NCI-H1417 treated with DMSO at 0.1 percent for 48 hours (cell line): Measurements from ENCODE around the gene BTBD9.

Experiments used
- DNase-seq: peaks from one replicate; lab custom pipeline; 2025; lab: John Stamatoyannopoulos, UW

The BTBD9 gene

DNA sequence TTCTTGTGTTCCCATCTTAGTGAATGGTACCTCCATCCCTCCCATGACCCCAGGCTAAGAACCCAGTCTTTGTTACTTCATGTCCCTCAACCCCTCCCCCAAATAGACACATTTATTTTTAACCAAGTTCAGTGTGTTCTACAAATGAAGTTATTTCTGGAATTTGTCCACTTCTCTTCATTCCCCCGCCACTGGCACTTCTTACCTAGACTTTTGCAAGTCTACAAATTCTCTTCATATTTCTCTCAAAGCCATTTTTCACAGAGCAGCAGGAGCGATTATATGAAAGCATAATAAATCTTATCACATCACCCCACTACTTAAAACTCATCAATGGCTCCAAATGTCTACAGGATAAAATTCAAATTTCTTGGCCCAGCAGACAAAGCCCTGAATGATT is 131.4 kb downstream of the BTBD9 start:
- no peak for DNase-seq

DNA sequence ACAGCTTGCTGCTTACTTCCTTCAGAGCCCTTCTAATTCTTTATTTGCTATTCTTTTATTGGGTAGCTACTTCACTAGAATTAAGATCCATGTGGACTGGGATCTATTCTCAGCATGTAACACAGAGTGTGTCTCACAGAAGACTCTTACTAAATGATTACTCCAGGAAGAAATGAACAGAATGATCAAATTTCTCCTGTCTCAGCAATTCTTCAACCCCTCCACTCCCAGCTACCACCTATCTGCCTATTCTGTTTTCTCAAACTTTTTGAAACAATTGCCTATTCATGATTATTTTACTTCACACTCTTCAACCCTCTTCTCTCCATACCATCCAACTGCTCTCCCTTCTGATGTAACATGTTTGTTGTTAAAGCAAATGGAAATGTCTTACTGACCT is 132.6 kb downstream of the BTBD9 start:
- no peak for DNase-seq

DNA sequence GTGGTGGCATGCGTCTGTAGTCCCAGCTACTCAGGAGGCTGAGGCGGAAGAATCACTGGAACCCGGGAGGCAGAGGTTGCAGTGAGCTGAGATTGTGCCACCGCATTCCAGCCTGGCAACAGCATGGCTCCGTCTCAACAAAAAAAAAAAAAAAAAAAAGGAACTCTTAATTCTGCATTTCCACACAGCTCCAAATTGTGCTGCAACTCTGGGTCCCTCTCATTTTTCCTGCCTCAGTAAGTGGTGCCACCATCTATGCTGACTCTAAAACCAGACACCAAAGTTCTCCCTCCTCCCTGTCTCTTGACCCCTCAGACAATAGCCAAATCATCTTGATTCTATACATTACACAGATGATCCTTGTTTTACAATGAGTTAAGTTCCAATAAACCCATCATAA is 133.9 kb downstream of the BTBD9 start:
- DNase-seq: no peak

DNA sequence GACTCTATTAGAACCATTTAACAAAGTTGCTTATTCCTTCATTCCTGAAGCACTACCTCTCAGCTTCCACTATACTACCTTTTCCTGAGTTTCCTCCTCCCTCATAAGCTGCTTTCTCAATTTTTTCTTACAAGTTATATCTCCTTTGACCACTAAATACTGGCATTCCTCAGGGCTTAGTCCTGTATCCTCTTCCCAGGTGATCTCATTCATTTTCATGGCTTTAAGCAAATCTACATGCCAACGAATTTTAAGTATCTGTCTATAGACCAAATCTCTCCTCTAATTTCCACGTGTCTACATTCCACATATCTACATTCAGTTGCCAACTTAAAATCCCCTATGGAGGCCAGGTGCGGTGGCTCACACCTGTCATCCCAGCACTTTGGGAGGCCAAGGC is 134.7 kb downstream of the BTBD9 start:
- no peak for DNase-seq

DNA sequence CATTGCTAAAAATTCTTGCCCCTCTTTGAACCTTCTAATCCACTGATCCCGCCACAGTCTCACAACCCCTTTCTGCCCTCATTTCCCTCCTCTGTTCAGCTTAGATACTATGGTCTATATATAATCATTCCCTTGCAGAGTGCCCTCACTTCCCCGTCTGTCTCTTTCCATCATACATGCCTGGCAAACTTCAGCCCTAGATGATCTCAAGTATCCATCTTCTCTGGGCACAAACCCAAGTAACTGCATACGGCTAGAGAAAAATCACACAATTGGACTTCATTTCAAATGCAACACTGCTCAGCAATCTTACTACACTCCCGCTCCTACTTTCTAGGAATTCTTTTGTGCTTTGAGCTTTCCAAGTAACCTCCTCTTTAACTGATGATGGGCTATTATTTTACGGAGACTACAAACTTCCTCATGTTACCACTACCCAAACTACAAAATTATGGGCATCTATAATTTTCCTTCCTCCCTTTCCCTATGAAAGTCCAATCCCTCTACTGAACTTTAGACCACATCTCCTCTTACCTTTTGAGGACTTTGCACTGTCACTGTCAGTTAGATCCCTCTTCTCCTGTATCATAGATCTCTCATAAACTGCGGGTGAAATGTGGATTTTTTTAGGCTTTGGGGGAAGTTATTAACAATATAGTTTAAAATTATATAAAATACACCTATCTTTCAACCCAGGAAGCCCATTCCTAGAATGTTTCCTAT is 135.6 kb downstream of the BTBD9 start:
- no peak for DNase-seq

DNA sequence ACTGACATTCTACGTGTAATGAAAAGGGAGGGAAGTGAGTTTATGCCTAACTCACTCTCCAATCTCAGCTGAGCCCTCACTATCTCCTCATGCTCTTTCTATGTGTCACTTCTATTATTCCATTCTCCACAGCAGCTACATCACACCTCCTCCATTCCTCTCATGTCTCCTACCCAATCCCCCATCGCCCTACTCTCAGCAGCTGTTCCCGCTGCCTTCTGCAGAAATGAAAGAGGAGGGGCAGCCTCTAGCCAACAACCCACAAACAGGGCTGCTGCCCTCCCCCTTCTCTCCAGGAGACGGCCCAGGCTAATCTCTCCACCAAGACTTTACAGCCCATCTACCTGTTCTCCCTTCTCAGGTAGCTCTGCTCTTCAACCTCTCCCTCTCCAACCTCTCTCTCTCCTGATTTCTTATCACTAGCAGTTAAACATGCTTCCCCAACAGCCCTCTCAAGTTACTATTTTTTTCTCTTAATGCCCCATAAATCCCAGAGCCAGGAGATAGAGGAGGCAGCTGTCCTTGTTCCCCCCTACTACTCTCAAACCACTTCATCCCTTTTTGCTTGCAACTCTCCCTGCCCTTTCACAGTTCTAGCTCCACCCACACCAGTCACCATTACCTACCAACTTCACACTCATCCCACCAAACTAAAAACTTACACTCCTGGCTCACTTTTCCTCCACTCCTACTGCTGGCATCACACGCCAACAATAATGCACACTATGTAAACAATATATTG is 136.5 kb downstream of the BTBD9 start:
- no peak for DNase-seq

DNA sequence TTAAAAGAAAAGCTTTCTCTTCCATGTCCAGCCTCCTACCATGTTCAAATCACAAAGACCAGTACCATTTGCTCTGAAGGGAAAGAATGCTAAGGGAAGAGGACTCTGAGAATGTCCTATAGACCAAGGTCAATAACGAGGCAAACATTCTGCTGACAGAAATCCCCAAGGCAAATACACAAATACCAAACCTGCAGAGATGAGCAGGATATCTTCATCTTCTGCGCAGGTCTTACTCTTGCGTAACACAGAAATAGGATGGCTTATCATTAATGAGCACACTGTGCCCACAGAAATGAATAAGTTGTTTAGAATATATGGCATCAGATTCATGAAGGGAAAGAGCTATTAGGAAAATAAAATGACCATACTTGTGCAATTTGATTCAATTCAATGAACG is 137.3 kb downstream of the BTBD9 start:
- no peak for DNase-seq

DNA sequence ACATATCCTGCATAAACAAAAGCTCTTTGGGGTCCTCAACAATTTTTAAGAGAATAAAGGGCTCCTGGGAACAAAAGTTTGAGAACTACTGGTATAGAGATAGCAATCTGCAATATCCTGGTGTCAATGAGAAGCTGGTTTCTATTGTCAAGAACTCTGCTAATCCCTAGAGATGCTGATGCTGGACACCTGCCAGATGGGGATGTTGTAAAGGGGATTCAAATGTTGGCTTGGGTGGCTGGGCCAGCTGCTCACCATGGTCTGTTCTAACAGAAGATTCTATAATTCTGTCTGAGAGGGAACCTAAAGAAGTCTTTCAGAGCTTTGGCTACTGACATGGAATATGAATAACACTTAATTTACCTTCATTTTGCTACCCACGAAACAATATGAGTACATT is 137.8 kb downstream of the BTBD9 start:
- no peak for DNase-seq

DNA sequence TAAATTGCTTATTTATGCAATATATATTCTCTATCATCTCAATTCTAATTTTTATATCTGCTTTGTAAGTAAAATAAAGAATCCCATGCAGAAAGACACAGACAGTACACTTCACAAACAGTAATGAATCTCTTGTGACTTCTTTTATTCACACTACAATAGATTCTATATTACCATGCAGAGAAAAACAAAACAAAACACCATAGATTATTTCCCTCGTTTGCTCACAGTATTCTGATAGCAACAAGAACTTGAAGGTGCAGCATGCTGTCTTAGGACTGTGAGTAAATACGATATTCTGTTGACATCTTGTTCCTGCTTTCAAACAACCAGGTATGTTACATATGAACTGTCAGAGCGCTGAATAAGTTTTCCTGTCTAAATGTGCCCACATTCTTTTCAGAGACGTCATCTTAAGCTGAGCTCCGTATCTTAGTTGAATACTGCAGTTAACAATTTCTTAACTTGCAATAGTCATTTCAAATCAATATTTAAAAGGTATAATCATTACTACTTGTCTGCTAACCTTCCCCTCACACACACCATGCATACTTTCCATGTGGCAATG is 140.1 kb downstream of the BTBD9 start:
- no peak for DNase-seq

DNA sequence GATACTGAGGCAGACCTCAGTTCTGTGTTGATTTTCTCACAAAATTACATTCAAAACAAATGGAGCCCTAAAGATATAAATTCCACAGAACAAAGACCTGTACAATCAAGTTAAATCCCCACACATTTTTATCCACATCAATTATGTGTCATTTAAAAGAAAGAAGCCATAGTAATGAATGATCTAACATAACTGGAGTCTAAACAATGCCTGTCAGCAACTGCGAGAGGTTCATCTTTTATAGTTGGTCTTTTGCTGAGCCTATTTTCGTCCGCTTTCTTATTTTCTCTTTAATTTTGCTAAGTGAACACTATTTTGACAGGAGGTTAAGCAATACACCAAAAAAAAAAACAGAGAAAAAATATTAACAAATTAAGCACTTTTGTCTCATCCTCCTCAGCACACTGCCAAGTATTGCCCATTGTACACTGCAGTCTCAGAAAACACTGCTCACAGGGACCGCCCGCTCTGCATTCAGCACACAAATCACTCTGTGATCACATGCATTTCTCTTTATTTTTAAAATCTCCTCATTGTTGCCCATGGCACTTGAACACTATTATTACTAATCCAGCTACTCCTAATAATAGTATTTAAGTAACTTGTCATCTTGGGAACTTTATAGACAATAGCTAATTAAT is 140.8 kb downstream of the BTBD9 start:
- DNase-seq: no peak

DNA sequence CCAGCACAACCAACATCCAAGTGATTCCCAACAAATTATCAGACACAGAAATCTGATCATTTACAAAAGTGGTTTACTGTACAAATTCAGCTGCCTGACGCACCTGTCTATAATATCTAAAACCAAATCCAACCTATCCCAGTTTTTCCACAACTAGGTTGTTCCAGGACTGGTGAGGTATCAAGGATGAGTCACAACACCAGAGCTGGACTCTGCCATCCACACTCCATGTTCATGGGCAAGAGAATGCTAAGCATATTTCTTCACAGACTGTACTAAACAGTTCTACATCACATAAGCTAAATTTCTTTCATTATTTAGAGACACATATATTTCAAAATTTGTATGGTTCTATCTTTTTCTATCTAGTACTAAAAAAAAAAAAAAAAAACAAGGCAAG is 141.6 kb downstream of the BTBD9 start:
- no peak for DNase-seq

DNA sequence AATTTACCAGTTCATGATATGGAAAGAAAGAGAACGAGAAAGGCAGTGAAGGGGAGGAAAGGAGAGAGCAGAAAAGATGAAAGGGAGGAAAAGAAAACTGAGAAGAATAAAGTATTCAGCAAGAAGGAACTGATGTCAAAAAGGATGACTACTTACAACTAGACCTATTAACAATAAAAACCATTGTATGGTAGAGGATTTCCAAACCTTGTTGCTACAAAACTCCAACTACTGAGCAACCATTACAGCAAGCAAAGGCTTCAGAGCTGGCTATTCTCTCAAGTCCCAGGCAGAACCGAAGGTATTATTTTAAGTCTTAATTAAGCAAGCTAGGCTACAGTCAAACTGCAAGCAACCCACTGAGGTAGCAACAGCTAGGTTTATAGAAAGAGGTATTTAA is 142.2 kb downstream of the BTBD9 start:
- no peak for DNase-seq

DNA sequence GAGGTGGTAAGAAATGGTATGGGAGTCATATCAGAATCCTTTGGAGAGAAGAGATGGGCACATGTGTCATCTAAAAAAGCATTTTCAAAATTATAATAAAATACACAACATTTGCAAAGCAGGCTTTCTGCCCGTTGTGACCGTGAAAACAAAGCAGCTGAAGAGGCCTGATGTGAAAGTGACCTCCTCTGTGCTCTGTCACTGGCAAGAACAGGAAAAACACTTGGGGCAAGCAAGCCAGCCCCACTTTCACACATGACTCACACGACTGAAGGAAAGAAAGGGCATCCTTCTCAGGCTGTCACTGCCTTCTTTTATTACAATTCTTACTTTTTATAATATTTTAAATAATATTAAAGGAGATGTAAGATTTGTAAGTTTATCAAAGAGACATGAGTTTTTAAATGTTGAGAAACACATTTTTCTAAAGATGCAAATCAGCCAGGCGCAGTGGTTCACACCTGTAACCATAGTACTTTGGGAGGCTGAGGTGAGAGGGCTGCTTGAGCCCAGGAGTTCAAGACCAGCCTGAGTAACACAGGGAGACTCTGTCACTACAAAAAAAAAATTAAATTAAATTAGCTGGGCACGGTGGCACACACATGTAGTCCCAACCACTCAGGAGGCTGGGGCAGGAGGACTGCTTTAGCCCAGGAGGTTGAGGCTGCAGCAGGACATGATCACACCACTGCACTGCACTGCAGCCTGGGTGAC is 143.7 kb downstream of the BTBD9 start:
- no peak for DNase-seq

DNA sequence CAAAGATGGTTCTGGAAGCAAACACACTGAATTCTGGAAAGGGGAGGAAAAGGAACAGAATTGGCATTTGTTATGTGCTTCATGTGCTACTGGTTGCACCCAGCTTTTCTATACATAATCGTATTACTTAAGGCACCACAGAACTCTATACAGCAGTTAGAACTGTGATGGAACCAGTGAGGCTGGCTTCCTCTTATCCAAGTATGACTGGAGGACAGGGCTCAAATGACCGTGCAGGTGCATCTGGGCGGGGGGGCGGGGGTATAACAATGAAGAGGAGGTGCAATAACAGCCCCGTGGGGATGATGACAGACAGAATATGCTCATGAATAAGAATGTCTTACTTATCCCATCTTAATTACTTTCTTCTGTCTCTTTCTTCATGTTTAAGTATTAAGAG is 144.2 kb downstream of the BTBD9 start:
- DNase-seq: no peak

DNA sequence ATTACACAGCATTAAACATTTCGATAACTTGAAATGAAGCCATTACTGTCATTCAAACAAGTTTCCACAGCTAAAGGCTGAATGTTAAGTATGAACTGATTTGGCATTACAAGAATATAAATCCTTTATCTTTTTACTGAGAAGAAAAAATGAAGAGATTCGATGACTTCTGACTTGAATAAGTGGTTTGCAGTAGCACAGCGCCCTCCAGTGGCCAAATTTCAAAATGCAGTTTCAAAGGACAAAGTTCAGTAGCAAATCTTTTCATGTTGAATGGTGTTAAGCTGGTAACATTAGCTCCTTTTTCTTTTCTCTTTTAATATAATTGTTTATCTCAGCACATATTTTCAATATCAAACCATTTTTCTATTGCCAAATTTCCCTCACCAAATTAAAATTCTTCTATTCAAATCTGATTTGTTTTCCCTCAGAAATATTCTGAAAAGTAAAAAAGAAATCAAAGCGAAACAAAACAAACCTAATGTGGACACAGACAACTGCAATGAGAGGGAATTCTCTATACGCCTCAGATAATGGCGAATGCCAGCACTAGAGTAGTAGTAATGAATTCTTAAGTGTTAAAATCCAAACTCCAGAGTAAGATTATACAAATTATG is 145.7 kb downstream of the BTBD9 start:
- no peak for DNase-seq

DNA sequence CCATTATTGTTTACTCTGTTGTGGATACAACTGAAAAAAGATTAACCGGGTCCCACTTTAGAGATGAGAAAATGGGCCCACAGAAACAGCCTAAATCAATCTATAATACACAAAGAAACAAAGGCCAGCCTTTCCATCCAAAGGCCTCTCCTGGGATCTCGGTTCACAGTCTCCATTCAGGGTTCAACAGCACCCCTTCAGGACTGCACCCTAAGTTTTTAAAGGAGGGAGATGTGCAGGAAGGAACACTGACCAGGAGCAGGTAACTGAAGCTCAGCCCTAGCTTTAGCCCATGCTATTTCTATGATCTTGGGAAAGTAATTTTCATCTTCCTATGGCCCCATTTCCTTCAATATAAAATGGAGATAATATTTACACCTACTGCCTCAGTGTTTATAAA is 147.7 kb downstream of the BTBD9 start:
- no peak for DNase-seq

DNA sequence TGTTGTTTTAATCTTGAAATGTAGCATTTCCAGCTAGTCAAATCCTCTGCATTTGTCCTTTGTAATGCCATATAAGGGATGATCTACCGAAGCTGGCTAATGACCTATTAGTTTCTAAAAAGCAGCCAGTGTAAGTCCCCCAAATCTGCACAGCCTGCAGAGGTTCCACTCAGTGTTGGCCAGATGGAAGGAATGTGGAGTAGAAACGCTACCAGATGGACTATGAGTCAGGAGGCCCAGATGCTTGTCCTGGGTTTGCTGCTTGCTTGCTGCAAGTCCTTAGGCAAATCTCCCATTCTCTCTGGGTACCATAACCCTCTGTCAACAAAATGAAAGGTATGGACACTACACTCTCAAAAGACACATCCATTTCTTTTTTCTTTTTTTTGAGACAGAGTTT is 149.8 kb downstream of the BTBD9 start:
- DNase-seq: no peak

DNA sequence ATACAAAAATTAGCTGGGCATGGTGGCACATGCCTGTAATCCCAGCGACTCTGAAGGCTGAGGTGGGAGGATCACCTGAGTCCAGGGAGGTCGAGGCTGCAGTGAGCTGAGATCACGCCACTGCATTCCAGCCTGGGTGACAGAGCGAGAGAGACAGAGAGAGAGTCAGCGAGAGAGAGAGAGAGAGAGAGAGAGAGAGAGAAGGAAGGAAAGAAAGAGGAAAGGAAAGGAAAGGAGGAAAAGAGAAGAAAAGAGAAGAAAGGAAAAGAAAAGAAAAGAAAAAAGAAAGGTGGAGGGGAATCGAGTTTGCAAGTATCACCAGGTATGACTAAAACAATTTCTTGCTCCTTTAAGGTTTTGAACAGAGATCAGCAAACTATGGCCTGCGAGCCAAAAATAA is 152.3 kb downstream of the BTBD9 start:
- no peak for DNase-seq

DNA sequence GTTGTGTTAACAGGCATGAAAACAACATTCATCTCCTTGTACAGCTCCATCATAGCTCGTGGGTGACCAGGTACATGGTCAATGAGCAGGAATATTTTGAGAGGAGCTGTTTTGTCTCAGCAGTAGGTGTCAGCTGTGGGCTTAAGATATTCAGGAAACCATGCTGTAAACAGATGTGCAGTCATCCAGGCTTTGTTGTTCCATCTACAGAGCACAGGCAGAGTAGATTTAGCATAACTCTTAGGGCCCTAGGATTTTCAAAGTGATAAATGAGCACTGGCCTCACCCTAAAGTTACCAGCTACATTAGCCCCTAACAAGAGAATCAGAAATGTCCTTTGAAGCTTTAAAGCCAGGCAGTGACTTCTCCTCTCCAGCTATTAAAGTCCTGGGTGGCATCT is 154.2 kb downstream of the BTBD9 start:
- DNase-seq: no peak

DNA sequence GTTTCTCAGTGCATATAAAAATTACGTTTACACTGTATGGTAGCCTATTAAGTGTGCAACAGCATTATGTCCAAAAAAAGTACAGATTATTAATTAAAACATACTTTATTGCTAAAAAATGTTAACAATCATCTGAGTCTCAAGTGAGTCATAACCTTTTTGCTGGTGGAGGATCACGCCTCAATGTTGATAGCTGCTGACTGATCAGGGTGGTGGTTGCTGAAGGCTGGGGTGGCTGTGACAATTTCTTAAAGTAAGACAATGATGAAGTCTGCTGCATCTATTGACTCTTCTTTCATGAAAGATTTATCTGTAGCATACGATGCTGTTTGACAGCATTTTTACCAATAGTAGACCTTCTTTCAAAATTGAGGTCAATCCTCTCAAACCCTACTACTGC is 155.1 kb downstream of the BTBD9 start:
- DNase-seq: no peak

DNA sequence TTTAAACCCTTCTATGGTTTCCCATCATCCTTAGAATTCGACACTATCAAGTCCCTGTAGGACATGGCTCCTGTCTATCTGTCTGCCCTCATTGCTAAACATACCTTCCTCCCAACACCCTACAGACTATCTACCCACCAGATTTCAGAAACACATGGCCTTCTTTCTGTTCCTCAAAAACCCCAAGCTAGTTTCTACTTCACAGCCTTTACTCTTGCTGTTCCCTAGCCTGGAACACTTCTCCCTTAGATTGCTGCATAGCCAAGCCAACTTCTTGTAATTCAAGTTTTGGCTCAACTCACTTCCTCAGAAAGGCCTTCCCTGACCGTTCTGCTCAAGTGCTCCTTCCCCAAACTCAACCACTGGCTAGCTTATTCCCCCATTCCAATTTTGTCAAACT is 156.2 kb downstream of the BTBD9 start:
- DNase-seq: no peak

DNA sequence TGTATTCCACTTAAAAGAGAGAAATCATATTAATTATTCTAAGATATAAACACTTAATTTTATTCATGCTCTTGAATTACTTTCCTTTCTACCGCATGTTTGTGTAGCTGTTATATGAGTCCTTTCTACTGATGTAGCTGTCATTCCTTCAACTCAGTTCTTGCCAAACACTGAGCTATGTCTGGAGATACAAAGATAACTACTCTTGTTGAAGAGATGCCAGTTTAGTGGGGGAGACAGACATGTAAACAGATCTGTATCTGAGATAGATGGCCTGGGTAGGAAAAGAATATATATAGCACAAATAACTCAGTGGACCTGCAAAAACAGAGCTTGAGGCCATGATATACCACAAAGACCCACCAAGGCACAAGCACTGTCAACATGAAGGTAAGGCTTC is 157.3 kb downstream of the BTBD9 start:
- no peak for DNase-seq
